CD4-positive, alpha-beta T cell (primary cell): Measurements from ENCODE around the gene LTN1. TPM values are rescaled to one million over a fixed set of nuclear protein-coding genes. Genes with fewer than 3 reads are reported as not detected.

ENCODE experiments used
- ATAC-seq: fragments of 200-7000 bp; cut with Tn5 transposase; one replicate; pipeline ENCODE4 v1.10.0; 2022; ENCODE audit warnings: mild to moderate bottlenecking; ENCODE audit not compliant: poor library complexity
- CTCF ChIA-PET: fragments of 350-600 bp; sonication (Branson Sonifier 250); formaldehyde crosslinking; loops from one replicate; lab custom pipeline; 2021; ENCODE audit warnings: antibody characterized with exemption, inconsistent platforms; lab: Charles Lee
- POLR2A ChIA-PET: fragments of 350-600 bp; sonication (Branson Sonifier 250); formaldehyde crosslinking; loops from one replicate; lab custom pipeline; 2021; ENCODE audit warnings: antibody characterized with exemption, inconsistent platforms; lab: Charles Lee
- DNase-seq, 14 experiments: peaks; one replicate each; pipeline ENCODE4 v3.0.0-alpha.2; 2013 to 2020; ENCODE audit warnings: mixed read lengths in 2 of 14
- H3K27ac ChIP-seq, 2 donors: one replicate each; pipeline versions ENCODE4 v1.5.1 to v1.7.0; 2013; ENCODE audit warnings: low read length in 2 of 2, low read depth in 1 of 2, mild to moderate bottlenecking in 1 of 2
- H3K27me3 ChIP-seq, 2 experiments: 1 replicate in 1 of 2; 2 replicates in 1 of 2; pipeline versions ENCODE4 v1.6.1 to v1.7.0; 2013; ENCODE audit warnings: low read length in 2 of 2, control low read depth in 1 of 2, mild to moderate bottlenecking in 1 of 2, moderate library complexity in 1 of 2; ENCODE audit not compliant: insufficient read depth in 2 of 2, control insufficient read depth in 1 of 2
- H3K36me3 ChIP-seq: one replicate; pipeline ENCODE4 v1.6.1; 2013; ENCODE audit warnings: low read length, control low read depth; ENCODE audit not compliant: insufficient read depth
- H3K4me1 ChIP-seq: one replicate; pipeline ENCODE4 v1.6.1; 2013; ENCODE audit warnings: low read length, control low read depth; ENCODE audit not compliant: insufficient read depth
- H3K4me3 ChIP-seq: one replicate; pipeline ENCODE4 v1.5.1; 2013; ENCODE audit warnings: mild to moderate bottlenecking, low read length, moderate library complexity
- H3K9me3 ChIP-seq, 2 experiments: 1 replicate in 1 of 2; 2 replicates in 1 of 2; pipeline versions ENCODE4 v1.6.1 to v1.7.0; 2013; ENCODE audit warnings: low read length in 2 of 2, mild to moderate bottlenecking in 2 of 2, control low read depth in 1 of 2, moderate library complexity in 1 of 2; ENCODE audit not compliant: control insufficient read depth in 1 of 2, insufficient read depth in 1 of 2
- H3K27ac Mint-ChIP-seq: one replicate; pipeline ENCODE4 v1.8.0; 2020; ENCODE audit warnings: mixed read lengths
- H3K27me3 Mint-ChIP-seq: one replicate; pipeline ENCODE4 v1.8.0; 2021; ENCODE audit warnings: mixed read lengths
- H3K36me3 Mint-ChIP-seq: one replicate; pipeline ENCODE4 v1.8.0; 2021; ENCODE audit warnings: low read depth, mixed read lengths
- H3K4me1 Mint-ChIP-seq: one replicate; pipeline ENCODE4 v1.8.0; 2021; ENCODE audit warnings: low read depth, mixed read lengths
- H3K4me3 Mint-ChIP-seq: one replicate; pipeline ENCODE4 v1.8.0; 2020; ENCODE audit warnings: mild to moderate bottlenecking, mixed read lengths
- H3K9me3 Mint-ChIP-seq: one replicate; pipeline ENCODE4 v1.8.0; 2020; ENCODE audit warnings: mixed read lengths
- intact Hi-C, 2 experiments: fragments of 100-400 bp; cut with DNase I in 1 of 2; cut with micrococcal nuclease in 1 of 2; formaldehyde crosslinking; loops; one replicate each; pipeline versions ENCODE4 v1.15.1 to v1.9.0; 2023 to 2025; cut with DNase I, micrococcal nuclease
- total RNA-seq, 174 experiments: library from RNA in 2 of 174; stranded (reverse) in 2 of 174; gene quantifications; one replicate each; pipeline ENCODE4 v1.2.3 and lab custom pipeline; 2021 to 2026
- TF ChIP-seq, protein P1 (sequence below): fragments of 200-600 bp; IDR thresholded peaks from one replicate; pipeline ENCODE4 v1.8.0; 2022; ENCODE audit warnings: antibody characterized with exemption, mild to moderate bottlenecking

Gene LTN1
- total RNA-seq, 2 experiments from 2014 or later, result 23.6 to 24.3 TPM

DNA sequence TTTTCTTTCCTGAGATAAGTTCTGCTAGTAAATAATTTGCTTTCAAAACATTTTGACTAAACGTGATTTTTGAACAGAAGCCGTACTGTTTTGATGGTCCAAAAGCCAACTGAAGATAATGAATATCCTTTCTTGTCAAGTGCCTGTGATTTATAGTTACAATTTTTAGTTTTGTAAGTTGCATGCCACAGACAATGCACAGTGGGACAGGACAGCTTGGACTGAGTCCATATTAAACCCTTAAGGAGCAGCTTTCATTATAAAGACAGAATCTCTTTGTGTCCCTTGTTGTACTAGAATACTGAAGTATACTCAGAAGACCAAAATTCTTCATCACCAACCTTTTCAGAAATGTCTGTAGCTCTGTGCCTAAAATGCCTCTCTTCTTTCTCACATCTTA lies 92.2 kb downstream of the LTN1 start:
- Mint-ChIP-seq H3K4me3 (no peak overlapping the region), H3K27ac (no peak overlapping the region), H3K9me3 (peaks cover 2% of the 10 kb centered on the region), H3K27me3 (no peaks in the 10 kb centered on the region), H3K36me3 (no peaks in the 10 kb centered on the region), H3K4me1 (no peaks in the 10 kb centered on the region)
- CTCF ChIA-PET, result no interaction called here
- intact Hi-C loops, result no loop called here
- no peaks in the 10 kb centered on the region for H3K36me3 ChIP-seq
- H3K4me3 ChIP-seq, result no peak overlapping the region
- H3K27me3 ChIP-seq, result no peaks in the 10 kb centered on the region
- H3K27ac ChIP-seq, result no peak overlapping the region
- no peaks in the 10 kb centered on the region for H3K4me1 ChIP-seq
- POLR2A ChIA-PET, result no interaction called here
- TF ChIP-seq, protein P1, sequence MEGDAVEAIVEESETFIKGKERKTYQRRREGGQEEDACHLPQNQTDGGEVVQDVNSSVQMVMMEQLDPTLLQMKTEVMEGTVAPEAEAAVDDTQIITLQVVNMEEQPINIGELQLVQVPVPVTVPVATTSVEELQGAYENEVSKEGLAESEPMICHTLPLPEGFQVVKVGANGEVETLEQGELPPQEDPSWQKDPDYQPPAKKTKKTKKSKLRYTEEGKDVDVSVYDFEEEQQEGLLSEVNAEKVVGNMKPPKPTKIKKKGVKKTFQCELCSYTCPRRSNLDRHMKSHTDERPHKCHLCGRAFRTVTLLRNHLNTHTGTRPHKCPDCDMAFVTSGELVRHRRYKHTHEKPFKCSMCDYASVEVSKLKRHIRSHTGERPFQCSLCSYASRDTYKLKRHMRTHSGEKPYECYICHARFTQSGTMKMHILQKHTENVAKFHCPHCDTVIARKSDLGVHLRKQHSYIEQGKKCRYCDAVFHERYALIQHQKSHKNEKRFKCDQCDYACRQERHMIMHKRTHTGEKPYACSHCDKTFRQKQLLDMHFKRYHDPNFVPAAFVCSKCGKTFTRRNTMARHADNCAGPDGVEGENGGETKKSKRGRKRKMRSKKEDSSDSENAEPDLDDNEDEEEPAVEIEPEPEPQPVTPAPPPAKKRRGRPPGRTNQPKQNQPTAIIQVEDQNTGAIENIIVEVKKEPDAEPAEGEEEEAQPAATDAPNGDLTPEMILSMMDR, result no peak
- no peak for DNase-seq
- peaks cover 0 to 4% of the 10 kb centered on the region in 2 experiments for H3K9me3 ChIP-seq
- no peak for ATAC-seq

DNA sequence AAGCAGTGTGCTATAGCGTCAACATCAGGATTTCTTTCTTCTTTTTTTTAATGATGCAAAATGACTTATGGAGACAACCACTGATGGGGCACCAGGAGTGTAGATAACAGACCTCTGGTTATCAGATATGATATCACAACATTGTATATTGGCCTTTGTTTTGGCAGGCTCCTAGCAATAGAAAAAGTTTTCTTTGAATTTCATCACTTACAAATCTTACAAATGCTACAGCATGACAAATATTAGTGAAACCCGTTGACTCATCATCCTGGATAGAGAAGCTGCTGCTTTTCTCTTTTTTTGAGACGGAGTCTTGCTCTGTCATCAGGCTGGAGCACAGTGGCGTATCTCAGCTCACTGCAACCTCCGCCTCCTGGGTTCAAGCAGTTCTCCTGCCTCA lies 92.9 kb downstream of the LTN1 start:
- Mint-ChIP-seq H3K9me3 (peaks cover 2% of the 10 kb centered on the region), H3K36me3 (no peaks in the 10 kb centered on the region), H3K27ac (no peak overlapping the region), H3K27me3 (no peaks in the 10 kb centered on the region), H3K4me1 (no peaks in the 10 kb centered on the region), H3K4me3 (no peak overlapping the region)
- no peak for DNase-seq
- ChIA-PET CTCF (no interaction called here), POLR2A (no interaction called here)
- peaks cover 0 to 4% of the 10 kb centered on the region in 2 experiments for H3K9me3 ChIP-seq
- H3K4me1 ChIP-seq, result no peaks in the 10 kb centered on the region
- no peaks in the 10 kb centered on the region for H3K27me3 ChIP-seq
- no peak for ATAC-seq
- no peak overlapping the region for H3K4me3 ChIP-seq
- TF ChIP-seq, protein P1, result no peak
- H3K27ac ChIP-seq, result no peak overlapping the region
- intact Hi-C loops, result no loop called here
- no peaks in the 10 kb centered on the region for H3K36me3 ChIP-seq

DNA sequence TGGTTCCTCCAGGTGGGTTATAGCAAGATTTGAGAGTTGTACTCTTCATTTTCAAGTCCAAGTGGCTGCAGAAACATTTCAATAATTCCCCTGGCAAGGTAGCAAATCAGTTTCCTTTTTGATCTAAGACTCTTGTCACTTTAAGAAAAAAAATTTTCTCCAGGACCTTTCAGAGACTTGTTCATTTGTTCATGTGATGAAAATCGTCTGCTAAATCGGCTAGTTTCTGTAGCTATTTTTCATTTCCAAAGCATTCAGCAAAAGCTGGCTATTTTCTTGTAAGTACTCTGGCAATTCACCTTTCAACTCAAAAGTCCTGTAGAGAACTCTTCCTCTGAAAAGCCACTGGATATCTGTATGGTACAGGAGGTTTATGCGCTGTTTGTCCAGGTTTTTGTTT lies 93.5 kb downstream of the LTN1 start:
- no peak overlapping the region for H3K27ac Mint-ChIP-seq
- H3K9me3 Mint-ChIP-seq, result peaks cover 2% of the 10 kb centered on the region
- H3K36me3 ChIP-seq, result no peaks in the 10 kb centered on the region
- DNase-seq (no peak), ATAC-seq (no peak)
- H3K27ac ChIP-seq, result no peak overlapping the region
- no peaks in the 10 kb centered on the region for H3K4me1 ChIP-seq
- H3K4me3 ChIP-seq, result no peak overlapping the region
- CTCF ChIA-PET, result no interaction called here
- no peaks in the 10 kb centered on the region for H3K4me1 Mint-ChIP-seq
- no peaks in the 10 kb centered on the region for H3K36me3 Mint-ChIP-seq
- POLR2A ChIA-PET, result no interaction called here
- no peaks in the 10 kb centered on the region for H3K27me3 Mint-ChIP-seq
- intact Hi-C loops, result no loop called here
- H3K4me3 Mint-ChIP-seq, result no peak overlapping the region
- H3K27me3 ChIP-seq, result no peaks in the 10 kb centered on the region
- peaks cover 0 to 4% of the 10 kb centered on the region in 2 experiments for H3K9me3 ChIP-seq
- TF ChIP-seq, protein P1, result no peak
